SK-N-SH treated with all-trans-retinoic acid at 6 μM for 48 hours (cell line): ENCODE measurements around the gene ETS1.

Experiments used
- BACH2 ChIP-seq: fragments of 250-450 bp; sonication (Bioruptor Pico); IDR thresholded peaks from 2 replicates; pipeline ENCODE4 v1.9.0; 2021; ENCODE audit warnings: mild to moderate bottlenecking, borderline replicate concordance
- CREB5 ChIP-seq: fragments of 250-450 bp; sonication (Bioruptor Pico); IDR thresholded peaks from 2 replicates; pipeline ENCODE4 v1.5.1; 2020; ENCODE audit warnings: low read depth, mild to moderate bottlenecking, moderate library complexity
- CSRNP3 ChIP-seq: fragments of 250-450 bp; sonication (Bioruptor Pico); IDR thresholded peaks from 2 replicates; pipeline ENCODE4 v1.5.1; 2021; ENCODE audit warnings: mild to moderate bottlenecking, moderate library complexity
- ESRRG ChIP-seq: fragments of 250-450 bp; sonication (Bioruptor Pico); IDR thresholded peaks from 2 replicates; pipeline ENCODE4 v1.6.1; 2021; ENCODE audit warnings: mild to moderate bottlenecking
- GLIS3 ChIP-seq: fragments of 250-450 bp; sonication (Bioruptor Pico); IDR thresholded peaks from 2 replicates; pipeline ENCODE4 v1.5.0; 2020; ENCODE audit warnings: mild to moderate bottlenecking, moderate library complexity
- ISL1 ChIP-seq: fragments of 250-450 bp; sonication (Bioruptor Pico); IDR thresholded peaks from 2 replicates; pipeline ENCODE4 v2.1.2; 2022; ENCODE audit warnings: mild to moderate bottlenecking, moderate library complexity
- OSR1 ChIP-seq: fragments of 250-450 bp; sonication (Bioruptor Pico); IDR thresholded peaks from 2 replicates; pipeline ENCODE4 v1.8.0; 2022; ENCODE audit warnings: moderate library complexity, mild to moderate bottlenecking, inconsistent platforms
- PATZ1 ChIP-seq: fragments of 250-450 bp; sonication (Bioruptor Pico); IDR thresholded peaks from 2 replicates; pipeline ENCODE4 v1.8.0; 2020; ENCODE audit warnings: mild to moderate bottlenecking, moderate library complexity, borderline replicate concordance
- POU6F1 ChIP-seq: fragments of 250-450 bp; sonication (Bioruptor Pico); IDR thresholded peaks from 2 replicates; pipeline ENCODE4 v1.8.0; 2021; ENCODE audit warnings: low read depth, mild to moderate bottlenecking, moderate library complexity, borderline replicate concordance
- RARB ChIP-seq: fragments of 250-450 bp; sonication (Bioruptor Pico); IDR thresholded peaks from 2 replicates; pipeline ENCODE4 v1.8.0; 2021; ENCODE audit warnings: mild to moderate bottlenecking, moderate library complexity
- ZFP3 ChIP-seq: fragments of 250-450 bp; sonication (Bioruptor Pico); IDR thresholded peaks from 2 replicates; pipeline ENCODE4 v1.5.0; 2020; ENCODE audit warnings: mild to moderate bottlenecking, moderate library complexity
- ZNF8 ChIP-seq: fragments of 450-650 bp; formaldehyde crosslinking; IDR thresholded peaks from 2 replicates; pipeline ENCODE4 v1.5.0; 2020; ENCODE audit warnings: mild to moderate bottlenecking, moderate library complexity

GRCh38 chr11:128621601-128622501 lies 34.5 kb upstream of the ETS1 start:
- TF ChIP-seq ZFP3 (CRISPR knock-in tag) (no peak), CSRNP3 (CRISPR knock-in tag) (no peak), ESRRG (CRISPR knock-in tag) (no peak), POU6F1 (CRISPR knock-in tag) (no peak), BACH2 (CRISPR knock-in tag) (no peak), RARB (CRISPR knock-in tag) (no peak), GLIS3 (CRISPR knock-in tag) (no peak), ZNF8 (CRISPR knock-in tag) (no peak), PATZ1 (CRISPR knock-in tag) (no peak), CREB5 (CRISPR knock-in tag) (no peak), ISL1 (CRISPR knock-in tag) (no peak), OSR1 (no peak)
